HTERT RPE-1 (cell line): ENCODE measurements around the gene C11orf21.

ENCODE experiments used
- in situ Hi-C: fragments of 300-500 bp; cut with MboI; formaldehyde crosslinking; loops from 4 replicates; pipeline ENCODE4 v1.14.3; 2020; ENCODE audit warnings: low sequenced_read_pairs

Gene C11orf21

DNA sequence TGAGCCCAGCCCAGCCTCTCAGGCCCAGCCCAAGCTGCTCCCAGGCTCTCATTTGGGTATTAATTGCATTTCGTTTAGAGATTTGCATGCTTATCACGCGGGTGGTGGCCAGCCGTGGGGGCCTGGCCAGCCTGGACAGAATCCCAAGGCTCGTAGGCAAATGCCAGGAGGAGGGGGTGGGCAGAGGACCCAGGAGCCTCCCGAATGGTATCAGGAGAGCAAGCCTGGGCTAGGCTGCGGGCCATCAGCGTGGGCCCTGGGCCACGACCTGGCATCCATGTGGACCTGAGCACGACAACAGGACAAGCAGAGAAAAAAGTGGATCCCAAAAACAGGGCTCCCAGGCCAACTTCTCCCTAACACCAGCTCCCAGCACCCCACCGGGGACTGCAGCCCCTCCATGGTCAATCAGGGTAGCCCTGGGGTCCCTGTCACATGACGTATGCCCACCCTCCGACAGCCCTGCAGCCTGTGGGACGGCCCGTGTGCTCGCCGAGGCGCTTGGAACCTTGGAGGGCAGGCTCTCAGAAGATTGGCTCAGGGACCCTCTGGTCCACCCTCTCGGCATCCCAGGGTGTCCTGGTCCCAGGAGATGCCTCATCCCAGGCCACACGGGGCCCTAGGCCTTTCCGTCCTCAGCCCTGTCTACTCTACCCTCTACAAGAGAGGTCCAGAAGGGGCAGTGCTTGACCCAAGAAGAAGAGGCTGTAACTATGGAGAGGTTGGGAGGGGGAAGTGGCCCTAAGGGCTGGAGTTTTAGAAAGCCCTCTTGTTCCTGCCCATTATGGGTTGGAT lies 40.1 kb downstream of the C11orf21 start:
- in situ Hi-C loops, result no loop called here

DNA sequence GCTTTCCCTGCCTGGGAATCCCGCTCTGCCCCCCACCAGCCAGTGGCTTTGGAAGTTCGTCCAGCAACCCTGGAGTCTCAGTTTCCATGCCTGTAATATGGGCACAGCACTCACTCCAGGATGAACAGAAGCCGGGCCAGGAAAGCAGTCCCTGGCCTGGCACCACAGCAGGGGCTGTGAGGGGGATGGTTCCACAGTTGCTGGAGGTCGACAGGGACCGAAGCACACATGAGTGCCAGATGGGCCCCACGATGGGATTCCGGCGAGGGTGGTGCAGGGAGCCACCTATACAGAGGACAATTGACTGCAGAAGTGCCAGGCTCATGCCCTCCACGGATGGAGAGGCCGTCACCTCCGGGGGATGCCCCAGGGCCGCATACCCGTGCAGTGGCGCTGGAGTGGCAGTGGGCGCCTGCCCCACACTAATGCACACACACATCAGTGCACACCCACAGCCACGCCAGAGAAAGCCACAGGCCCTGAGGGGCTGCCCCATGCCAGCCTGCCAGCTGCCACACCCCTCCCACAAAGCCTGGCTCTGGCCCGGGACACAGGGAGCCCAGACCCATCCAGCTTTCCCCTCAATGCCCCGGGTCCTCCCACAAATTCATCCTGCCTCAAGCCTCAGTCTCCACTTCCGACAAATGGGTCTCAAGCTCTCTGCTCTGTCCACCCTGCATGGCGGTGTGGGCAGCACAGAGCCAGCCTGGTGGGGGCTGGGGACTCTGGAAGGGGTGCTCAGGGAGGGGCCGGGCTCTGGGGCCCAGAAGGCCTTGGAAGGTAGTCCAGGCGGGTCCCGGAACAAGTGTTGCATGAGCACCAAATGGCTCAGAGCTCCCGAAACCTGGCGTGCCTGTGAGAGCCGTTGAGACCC lies 41.0 kb downstream of the C11orf21 start:
- in situ Hi-C loops, result no loop called here

DNA sequence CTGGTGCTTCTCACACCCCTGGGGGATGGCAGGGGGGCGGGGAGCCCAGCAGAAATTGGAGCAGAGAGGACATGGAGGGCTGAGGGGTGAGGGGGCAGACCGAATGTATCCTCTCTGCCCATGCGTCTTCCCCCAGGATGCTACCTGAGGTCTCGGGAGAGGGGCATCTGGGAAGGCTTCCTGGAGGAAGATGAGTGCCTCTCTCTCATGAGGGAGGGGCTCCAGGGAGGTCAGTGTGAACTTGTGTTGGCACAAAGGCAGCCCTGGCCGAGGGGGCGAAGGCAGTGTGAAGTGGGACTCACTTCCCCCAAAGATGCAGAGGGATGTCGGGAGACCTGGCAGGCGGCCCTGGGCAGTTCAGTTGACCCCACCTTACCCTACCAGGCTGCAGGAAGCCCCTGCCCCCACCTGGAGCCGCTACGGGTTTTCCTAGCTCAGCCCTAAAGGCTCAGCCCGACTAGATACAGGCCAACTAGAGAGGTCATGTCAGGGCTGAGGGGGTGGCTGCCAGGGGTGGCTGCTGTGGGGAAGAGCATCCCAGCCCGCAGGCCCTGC lies 41.7 kb downstream of the C11orf21 start:
- in situ Hi-C loops, result no loop called here

DNA sequence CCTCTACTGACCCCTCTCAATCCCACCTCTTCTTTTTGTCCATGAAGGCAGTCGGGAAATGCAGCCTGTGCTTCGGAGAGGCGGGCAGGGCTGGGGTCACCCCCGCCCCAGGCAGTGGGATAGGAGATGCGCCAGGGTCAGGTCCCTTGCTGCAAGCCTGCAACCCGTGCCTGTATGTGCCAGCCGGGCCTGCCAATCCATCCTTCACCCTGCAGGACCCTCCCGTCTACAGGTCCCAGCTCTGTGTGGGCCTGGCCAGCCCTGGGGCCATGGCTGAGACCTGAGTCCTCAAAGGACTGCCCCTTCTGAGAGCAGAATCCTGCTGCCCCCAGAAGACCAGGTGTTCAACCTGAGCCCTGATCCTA lies 42.3 kb downstream of the C11orf21 start:
- in situ Hi-C loops, result no loop called here

DNA sequence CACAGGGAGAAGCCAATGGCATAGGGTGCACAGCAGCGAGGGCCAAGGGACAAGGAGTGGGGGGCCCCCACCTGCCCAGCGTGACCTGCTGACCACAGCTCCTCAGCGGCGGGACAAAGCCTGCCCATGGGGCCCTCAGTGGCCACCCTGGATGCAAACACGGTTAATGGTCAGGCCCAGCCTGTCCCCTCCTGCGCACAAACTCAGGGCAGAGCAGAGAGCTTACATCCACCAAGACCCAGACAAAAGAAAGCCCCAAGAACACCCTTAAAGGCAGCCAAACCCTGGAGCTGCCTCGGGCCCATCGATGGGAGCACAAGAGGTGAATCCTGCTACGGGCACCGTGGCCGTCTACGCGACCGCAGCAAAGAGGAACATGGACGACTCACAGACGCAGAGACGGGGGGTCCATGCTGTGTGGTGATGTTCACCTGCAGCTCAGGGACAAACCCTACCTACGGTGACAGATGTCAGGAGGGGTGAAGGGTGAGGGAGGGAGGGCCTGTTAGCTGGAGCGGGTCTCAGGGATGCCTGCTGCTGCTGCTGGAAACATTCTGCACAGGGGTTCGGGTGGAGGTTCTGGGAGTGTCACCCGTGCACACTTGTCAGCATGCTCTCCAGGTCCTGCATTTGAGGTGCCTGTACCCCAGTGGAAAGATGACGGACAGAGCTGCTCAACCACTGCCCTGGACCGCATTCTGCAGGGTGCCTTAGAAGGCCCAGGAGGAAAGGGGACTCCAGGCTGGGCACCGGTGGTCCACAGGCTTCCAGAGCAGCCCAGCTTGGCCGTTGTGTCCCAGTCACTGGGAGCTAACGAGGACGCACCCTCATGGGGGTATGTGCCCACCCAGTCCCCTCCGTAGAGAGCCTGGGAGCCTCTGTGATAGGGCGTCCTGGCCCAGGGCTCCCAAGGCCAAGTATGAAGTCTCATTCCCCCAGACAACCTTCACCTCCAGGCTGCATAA lies 42.9 kb downstream of the C11orf21 start:
- in situ Hi-C loops, result no loop called here

DNA sequence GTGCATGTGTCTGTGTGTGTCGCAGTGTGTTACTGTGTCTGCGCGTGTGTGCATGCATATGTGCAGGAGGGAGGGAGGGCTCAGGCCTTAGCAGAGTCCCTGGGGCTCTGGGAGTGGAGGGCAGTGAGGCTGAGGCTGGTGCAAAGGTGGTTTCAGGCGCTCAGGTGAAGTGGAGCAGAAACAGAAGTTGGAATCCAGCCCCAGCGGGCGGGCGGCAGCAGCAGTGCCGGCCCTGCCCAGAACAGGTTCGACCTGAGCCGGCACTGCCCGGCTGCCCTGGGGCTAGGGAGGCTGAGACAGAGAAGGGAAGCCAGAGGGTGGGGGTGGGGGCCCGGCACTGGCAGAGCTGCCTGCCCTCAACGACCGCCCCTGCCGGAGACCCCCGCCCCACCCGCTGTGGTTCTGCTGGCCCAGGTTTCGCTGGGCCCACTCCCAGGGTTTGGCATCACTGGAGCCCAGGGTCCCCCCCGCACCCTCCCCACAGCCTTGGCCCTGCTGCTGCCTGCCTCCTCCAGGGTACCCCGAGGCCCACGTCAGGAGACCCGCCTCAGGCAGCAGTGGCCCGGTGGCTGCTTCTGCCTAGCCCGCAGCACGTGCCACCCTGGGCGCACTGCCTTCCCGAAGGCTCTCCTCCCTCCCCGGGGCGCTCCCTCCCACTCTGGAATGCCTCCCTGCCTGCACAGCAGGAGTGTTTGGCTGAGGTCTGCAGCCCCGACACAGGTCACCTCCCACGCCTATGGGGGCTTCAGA lies 44.6 kb downstream of the C11orf21 start:
- in situ Hi-C loops, result no loop called here

DNA sequence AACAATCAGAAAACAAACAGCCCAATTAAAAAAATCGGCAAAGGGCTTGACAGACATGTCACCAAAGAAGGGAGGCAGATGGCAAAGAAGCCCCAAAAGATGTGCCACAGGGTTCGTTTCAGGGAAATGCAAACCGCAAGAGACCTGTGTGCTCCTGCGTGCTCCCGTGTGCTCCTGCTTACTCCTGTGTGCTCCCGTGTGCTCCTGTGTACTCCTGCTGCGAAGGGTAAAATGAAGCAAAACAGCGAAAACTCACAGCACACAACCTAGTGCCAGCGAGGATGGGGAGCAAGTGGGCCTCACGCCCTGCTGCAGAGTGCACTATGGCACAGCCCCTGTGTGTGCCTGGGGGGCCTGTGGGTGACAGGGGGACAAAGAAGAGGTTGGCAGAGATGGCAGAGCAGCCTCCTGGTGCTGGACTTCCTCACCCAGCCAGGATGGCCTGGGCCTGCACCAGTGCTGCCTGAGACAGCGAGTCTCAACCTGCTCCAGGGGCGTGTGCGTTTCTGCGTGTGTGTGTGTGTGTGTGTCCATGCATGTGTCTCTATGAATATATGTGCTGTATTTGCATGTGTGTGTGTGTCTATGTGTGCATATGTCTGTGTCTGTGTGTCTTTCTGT lies 45.3 kb downstream of the C11orf21 start:
- in situ Hi-C loops, result no loop called here

DNA sequence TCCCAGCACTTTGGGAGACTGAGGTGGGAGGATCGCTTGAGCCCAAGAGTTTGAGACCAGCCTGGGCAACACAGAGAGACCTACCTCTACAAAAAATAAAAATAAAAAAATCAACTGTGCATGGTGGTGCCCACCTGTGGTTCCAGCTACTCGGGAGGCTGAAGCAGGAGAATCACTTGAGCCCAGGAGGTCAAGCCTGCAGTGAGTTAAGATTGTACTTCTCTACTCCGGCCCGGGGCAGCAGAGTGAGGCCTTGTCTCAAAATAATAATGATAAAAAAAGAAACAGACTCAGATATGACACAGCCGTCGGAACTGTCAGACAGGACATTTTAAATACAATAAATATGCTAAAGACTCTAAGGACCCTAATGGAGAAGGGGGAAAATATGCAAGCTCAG lies 49.7 kb downstream of the C11orf21 start:
- in situ Hi-C loops, result no loop called here

DNA sequence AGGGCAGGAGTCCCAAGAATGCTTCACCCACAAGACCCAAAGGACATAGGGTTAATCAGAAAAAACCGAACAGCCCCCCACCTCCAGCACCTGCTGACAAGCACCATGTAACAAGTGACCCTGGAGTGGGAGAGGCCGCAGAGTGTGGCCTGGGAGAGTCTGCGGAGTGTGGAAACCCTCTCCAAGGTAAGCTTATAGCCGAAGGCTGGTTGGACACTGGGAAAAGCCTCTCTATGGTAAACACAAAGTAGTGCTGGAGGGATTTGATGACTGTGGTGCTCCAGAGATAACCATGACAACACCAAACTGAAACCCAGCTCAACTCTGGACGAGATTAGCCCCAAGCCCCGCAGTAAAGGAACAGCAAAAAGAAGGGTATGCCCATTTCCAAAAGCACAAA lies 50.6 kb downstream of the C11orf21 start:
- in situ Hi-C loops, result no loop called here

DNA sequence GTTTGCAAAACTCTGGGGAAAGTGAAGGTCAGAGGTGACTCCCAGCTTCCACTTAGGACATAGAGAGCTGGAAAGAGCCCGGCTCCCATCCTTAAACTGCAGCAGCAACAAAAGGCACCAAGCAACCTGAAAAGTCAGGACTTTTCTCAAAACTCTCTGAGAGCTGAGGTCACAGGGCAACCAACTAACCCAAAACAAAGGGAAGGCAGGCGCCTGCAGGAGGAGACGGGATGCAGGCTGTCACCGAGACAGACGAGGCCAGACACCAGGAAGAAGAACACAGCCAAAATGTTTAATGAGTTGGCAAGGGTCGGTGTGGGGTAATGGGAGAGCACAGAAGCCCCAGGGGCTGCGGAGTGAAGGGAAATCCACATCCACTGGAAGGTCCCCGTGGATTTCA lies 51.2 kb downstream of the C11orf21 start:
- in situ Hi-C loops, result no loop called here

DNA sequence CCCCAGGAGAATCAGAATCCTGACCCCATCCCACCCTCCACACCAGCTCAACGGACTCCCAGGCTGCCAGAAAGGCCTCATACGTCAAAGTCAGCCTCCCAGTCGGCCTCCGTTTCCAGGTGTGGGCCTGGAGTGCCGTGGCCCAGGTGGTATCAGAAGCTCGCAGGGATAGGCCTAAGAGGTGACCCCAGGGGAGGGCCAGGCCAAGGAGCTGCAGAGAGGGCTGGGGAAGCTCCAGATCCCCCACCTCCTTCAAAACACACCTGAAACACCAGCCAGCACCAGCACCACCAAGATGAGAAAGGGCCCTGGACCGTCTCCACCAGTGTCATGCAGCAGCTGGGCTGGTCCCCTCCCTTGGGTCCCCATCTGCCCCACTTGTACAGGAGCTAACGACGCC lies 51.7 kb downstream of the C11orf21 start:
- in situ Hi-C loops, result no loop called here

DNA sequence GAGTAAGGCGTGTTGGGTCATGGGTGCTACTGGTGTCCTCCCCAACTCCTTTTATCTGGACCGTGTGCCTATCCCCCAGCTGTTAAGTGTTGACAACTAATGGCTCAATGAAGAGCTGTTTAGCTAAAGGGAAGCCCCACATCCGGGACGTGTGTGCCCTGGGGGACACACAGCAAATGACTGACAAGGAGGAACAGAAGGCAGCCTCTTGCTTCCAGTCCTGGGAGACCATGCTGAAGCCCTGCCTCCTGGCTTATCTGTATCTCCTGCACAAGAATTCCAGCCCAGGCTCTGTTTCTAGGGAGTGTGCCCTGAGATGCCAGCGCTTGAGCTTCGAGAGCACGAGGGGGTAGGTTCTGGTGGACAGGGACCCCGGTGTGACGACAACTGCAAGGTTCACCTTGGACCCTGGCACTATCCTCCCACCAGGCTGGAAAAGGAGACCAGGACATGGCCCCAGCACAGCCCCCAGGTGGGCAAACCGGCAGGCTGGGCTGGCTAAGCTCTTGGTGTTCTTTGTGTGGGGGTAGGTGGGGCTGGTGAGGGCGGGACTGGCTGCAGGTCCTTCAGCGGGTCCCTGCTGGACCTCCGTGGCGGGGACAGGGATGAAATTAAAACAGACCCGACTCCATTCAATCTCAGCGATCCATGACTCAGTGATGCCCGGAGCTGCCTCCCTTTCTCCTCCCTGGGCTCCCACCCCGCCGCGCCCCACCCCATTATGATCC lies 52.4 kb downstream of the C11orf21 start:
- in situ Hi-C loops, result no loop called here

DNA sequence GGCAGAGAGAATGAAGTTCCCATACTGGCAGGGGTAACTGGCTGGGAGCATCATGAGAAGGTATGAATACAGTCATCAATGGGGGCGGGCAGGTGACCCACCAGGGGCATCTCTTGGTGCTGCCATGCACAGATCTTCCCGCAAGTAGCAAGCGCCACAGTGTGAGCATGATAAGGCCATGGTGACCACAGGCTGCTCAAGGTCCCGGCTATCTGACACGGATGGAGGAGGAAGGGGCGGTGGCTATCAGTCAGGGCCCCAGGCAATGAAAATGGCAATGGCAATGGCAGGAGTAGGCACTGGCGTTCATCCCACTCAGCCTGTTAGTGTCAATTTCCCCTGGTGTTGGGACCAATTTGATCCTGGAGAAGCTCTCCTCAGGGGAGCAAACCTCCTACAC lies 53.0 kb downstream of the C11orf21 start:
- in situ Hi-C loops, result no loop called here

DNA sequence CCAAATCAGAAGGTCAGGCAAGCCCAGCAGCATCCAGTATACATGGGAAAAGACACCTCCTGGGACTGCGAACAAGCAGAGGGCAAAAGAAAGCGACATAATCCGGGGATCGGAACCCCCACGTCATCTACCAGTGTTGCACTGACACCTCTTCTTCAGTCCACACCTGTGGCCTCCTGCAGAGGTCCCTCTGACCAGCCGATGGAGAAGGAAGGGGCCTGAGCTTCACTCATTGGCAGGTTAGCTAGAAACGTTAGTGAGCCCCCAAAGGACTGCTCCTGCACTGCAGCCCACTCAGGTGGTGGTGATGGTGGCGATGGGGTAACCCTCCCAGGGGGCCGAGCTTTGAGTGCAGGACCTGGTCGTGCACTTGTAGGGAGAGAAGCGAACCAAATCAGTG lies 53.5 kb downstream of the C11orf21 start:
- in situ Hi-C loops, result no loop called here

DNA sequence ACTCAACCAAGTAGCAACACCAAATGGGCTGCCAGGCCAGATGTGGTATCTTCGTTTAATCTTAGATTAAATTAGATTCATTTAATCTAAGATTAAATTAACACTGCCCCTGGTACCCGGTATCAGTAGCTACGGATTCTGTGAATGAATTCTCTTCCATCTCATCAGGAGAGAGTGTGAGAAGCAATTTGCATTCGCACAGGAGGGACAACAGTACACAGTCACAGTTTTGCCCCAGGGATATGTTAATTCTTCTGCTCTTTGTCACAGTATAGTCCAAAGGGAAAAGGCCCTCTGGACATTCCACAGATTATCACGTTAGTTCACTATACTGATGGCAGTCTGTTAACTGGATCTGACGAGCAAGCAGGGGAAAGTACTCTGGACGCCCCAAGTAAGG lies 54.2 kb downstream of the C11orf21 start:
- in situ Hi-C loops, result no loop called here
